ENCODE data around the gene SLC25A44.

DNA sequence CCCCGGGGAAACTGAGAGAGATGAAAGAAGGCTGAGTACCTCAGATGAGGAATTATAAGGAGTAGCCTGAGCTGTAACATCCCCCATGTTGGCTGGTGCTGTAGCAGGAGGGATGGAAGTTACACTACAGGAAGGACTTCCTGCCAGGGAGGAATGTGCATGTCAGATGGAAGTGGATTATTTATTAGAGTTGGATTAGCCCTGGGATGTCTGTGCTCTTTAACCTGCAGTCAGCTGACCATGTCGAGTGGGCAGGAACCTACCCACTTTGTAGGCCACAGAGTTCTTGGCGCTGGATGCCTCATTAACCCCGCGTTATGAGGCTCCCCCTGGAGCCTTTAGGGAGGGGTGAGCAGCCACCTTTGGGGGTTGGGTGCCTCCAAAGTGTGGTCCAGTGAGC lies 41.3 kb upstream of the SLC25A44 start:
- TF ChIP-seq, protein P1, sequence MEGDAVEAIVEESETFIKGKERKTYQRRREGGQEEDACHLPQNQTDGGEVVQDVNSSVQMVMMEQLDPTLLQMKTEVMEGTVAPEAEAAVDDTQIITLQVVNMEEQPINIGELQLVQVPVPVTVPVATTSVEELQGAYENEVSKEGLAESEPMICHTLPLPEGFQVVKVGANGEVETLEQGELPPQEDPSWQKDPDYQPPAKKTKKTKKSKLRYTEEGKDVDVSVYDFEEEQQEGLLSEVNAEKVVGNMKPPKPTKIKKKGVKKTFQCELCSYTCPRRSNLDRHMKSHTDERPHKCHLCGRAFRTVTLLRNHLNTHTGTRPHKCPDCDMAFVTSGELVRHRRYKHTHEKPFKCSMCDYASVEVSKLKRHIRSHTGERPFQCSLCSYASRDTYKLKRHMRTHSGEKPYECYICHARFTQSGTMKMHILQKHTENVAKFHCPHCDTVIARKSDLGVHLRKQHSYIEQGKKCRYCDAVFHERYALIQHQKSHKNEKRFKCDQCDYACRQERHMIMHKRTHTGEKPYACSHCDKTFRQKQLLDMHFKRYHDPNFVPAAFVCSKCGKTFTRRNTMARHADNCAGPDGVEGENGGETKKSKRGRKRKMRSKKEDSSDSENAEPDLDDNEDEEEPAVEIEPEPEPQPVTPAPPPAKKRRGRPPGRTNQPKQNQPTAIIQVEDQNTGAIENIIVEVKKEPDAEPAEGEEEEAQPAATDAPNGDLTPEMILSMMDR (IDR thresholded peaks at IDR 0.05): no peak
- TF ChIP-seq EP300 (IDR thresholded peaks at IDR 0.05) (no peak), POLR2AphosphoS5 (IDR thresholded peaks at IDR 0.05) (no peak)
